ENCODE results near the gene ZNF304. TPM values are rescaled to one million over a fixed set of nuclear protein-coding genes. Genes with fewer than 3 reads are reported as not detected.

The ZNF304 gene
- total and polyA plus RNA-seq, 12 donors: 4.0 to 14.3 (median 11.1) TPM

DNA sequence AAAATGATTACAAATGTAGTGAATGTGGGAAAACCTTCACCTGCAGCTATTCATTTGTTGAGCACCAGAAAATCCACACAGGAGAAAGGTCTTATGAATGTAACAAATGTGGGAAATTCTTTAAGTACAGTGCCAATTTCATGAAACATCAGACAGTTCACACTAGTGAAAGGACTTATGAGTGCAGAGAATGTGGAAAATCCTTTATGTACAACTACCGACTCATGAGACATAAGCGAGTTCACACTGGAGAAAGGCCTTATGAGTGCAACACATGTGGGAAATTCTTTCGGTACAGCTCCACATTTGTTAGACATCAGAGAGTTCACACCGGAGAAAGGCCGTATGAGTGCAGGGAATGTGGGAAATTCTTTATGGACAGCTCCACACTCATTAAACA, 47.8 kb downstream of the ZNF304 start:
- no peaks in the 10 kb centered on the region for H3K27me3 ChIP-seq
- H3K9me3 ChIP-seq (replicated peaks in 1 of 3): peaks cover 0 to 4% (median 0%) of the 10 kb centered on the region in 3 donors
- 95 to 98% (median 97%) methylated on average over 5 of the region's 5 CpGs for WGBS, 4 donors
- no peak overlapping the region for H3K4me3 ChIP-seq
- intact Hi-C loops (cut with DNase I): no loop called here
- no peak for DNase-seq
- no peak overlapping the region for H3K27ac ChIP-seq
- no peaks in the 10 kb centered on the region for H3K4me1 ChIP-seq (replicated peaks in 1 of 2)
- no peak for TF ChIP-seq POLR2A (IDR thresholded peaks at IDR 0.05)
- TF ChIP-seq, protein P1, sequence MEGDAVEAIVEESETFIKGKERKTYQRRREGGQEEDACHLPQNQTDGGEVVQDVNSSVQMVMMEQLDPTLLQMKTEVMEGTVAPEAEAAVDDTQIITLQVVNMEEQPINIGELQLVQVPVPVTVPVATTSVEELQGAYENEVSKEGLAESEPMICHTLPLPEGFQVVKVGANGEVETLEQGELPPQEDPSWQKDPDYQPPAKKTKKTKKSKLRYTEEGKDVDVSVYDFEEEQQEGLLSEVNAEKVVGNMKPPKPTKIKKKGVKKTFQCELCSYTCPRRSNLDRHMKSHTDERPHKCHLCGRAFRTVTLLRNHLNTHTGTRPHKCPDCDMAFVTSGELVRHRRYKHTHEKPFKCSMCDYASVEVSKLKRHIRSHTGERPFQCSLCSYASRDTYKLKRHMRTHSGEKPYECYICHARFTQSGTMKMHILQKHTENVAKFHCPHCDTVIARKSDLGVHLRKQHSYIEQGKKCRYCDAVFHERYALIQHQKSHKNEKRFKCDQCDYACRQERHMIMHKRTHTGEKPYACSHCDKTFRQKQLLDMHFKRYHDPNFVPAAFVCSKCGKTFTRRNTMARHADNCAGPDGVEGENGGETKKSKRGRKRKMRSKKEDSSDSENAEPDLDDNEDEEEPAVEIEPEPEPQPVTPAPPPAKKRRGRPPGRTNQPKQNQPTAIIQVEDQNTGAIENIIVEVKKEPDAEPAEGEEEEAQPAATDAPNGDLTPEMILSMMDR (IDR thresholded peaks at IDR 0.05): no peak
- peaks cover 0 to 37% of the 10 kb centered on the region in 2 donors for H3K36me3 ChIP-seq (replicated peaks in 1 of 2)

- Histone ChIP-seq H3K27me3 (no peaks in the 10 kb centered on the region), H3K4me1 (replicated peaks in 1 of 2) (no peaks in the 10 kb centered on the region), H3K27ac (no peak overlapping the region), H3K4me3 (no peak overlapping the region), H3K9me3 (replicated peaks in 1 of 3) (peaks cover 0 to under 1% (median 0%) of the 10 kb centered on the region in 3 donors), H3K36me3 (replicated peaks in 1 of 2) (peaks cover 0 to 8% of the 10 kb centered on the region in 2 donors)
- 86 to 98% (median 95%) methylated on average over 2 to 9 of the region's 9 CpGs for WGBS, 4 donors
- intact Hi-C loops (cut with DNase I): no loop called here
- no peak for DNase-seq
- TF ChIP-seq, protein P1 (IDR thresholded peaks at IDR 0.05): no peak
- no peak for TF ChIP-seq POLR2A (IDR thresholded peaks at IDR 0.05)
These were observed 52.9 kb downstream of the ZNF304 start for GRCh38 chr19:57403737-57404563.

- TF ChIP-seq, protein P1 (IDR thresholded peaks at IDR 0.05): peak; percentile 42 to 62 (median 53)
- no peak for TF ChIP-seq POLR2A (IDR thresholded peaks at IDR 0.05)
- peak; percentile 46 to 82 (median 61) for DNase-seq
- 14 to 25% (median 20%) methylated on average over 2 to 8 of the region's 8 CpGs for WGBS, 4 donors
- Histone ChIP-seq H3K9me3 (replicated peaks in 1 of 3) (no peaks in the 10 kb centered on the region), H3K27ac (no peak overlapping the region), H3K4me3 (no peak overlapping the region), H3K36me3 (replicated peaks in 1 of 2) (no peaks in the 10 kb centered on the region), H3K27me3 (no peaks in the 10 kb centered on the region), H3K4me1 (replicated peaks in 1 of 2) (peaks cover 0 to 9% of the 10 kb centered on the region in 2 donors)
- intact Hi-C loops (cut with DNase I): no loop called here
These were observed 55.5 kb downstream of the ZNF304 start for GRCh38 chr19:57406516-57407123.

Other genes with a start within 250 kb of the ZNF304 start
- not detected for gene USP29, start 231.3 kb upstream of the ZNF304 start, total RNA-seq
- gene USP29, start 231.3 kb upstream of the ZNF304 start, polyA plus RNA-seq: not detected
- gene ZIM3, start 206.1 kb upstream of the ZNF304 start, total RNA-seq: not detected
- gene ZIM3, start 206.1 kb upstream of the ZNF304 start, polyA plus RNA-seq: not detected
- gene DUXA, start 183.8 kb upstream of the ZNF304 start, total RNA-seq: not detected
- gene DUXA, start 183.8 kb upstream of the ZNF304 start, polyA plus RNA-seq: not detected
- gene ZNF264, start 159.8 kb upstream of the ZNF304 start, total RNA-seq: 10 to 100 TPM; 11.8 to 78.1 (median 37.0) TPM
- gene ZNF264, start 159.8 kb upstream of the ZNF304 start, polyA plus RNA-seq: 1 to 10 TPM; 6.4 to 9.8 (median 7.9) TPM
- gene AURKC, start 120.2 kb upstream of the ZNF304 start, total RNA-seq: 1 to 10 TPM in 3 of 9 donors, under 1 TPM in 4, not detected in 2; 0.50 to 2.4 (median 0.90) TPM
- 1 to 10 TPM; 1.9 to 5.0 (median 2.1) TPM for gene AURKC, start 120.2 kb upstream of the ZNF304 start, polyA plus RNA-seq
- gene ZNF805, start 110.6 kb upstream of the ZNF304 start, total RNA-seq: 10 to 100 TPM; 11.7 to 29.7 (median 19.0) TPM
- 1 to 10 TPM in 2 of 3 donors, under 1 TPM in 1; 0.84 to 3.4 (median 1.5) TPM for gene ZNF805, start 110.6 kb upstream of the ZNF304 start, polyA plus RNA-seq
- 100 to 1,000 TPM in 1 of 9 donors, 10 to 100 TPM in 8; 36.6 to 107 (median 60.4) TPM for gene ZNF460, start 70.8 kb upstream of the ZNF304 start, total RNA-seq
- 1 to 10 TPM in 2 of 3 donors, under 1 TPM in 1; 0.54 to 9.3 (median 1.8) TPM for gene ZNF460, start 70.8 kb upstream of the ZNF304 start, polyA plus RNA-seq
- gene ZNF543, start 30.8 kb upstream of the ZNF304 start, total RNA-seq: 10 to 100 TPM in 5 of 9 donors, 1 to 10 TPM in 4; 7.2 to 17.8 (median 10.4) TPM
- gene ZNF543, start 30.8 kb upstream of the ZNF304 start, polyA plus RNA-seq: 1 to 10 TPM; 1.1 to 2.4 (median 1.9) TPM
- gene TRAPPC2B, start 12.3 kb downstream of the ZNF304 start, total RNA-seq: 10 to 100 TPM; 12.6 to 42.5 (median 21.6) TPM
- gene TRAPPC2B, start 12.3 kb downstream of the ZNF304 start, polyA plus RNA-seq: 10 to 100 TPM; 24.9 to 72.8 (median 40.5) TPM
- 1 to 10 TPM; 1.1 to 9.8 (median 4.5) TPM for gene ZNF547, start 12.3 kb downstream of the ZNF304 start, total RNA-seq
- gene ZNF547, start 12.3 kb downstream of the ZNF304 start, polyA plus RNA-seq: 10 to 100 TPM in 1 of 3 donors, 1 to 10 TPM in 2; 2.1 to 10.9 (median 5.3) TPM
- 10 to 100 TPM in 8 of 9 donors, 1 to 10 TPM in 1; 8.5 to 21.7 (median 17.3) TPM for gene ZNF548, start 38.6 kb downstream of the ZNF304 start, total RNA-seq
- gene ZNF548, start 38.6 kb downstream of the ZNF304 start, polyA plus RNA-seq: 10 to 100 TPM in 1 of 3 donors, 1 to 10 TPM in 2; 4.6 to 10.0 (median 8.1) TPM
- gene ZNF17, start 59.9 kb downstream of the ZNF304 start, total RNA-seq: 10 to 100 TPM in 5 of 9 donors, 1 to 10 TPM in 4; 3.6 to 16.5 (median 10.6) TPM
- 1 to 10 TPM; 2.8 to 5.5 (median 4.7) TPM for gene ZNF17, start 59.9 kb downstream of the ZNF304 start, polyA plus RNA-seq
- 10 to 100 TPM in 5 of 9 donors, 1 to 10 TPM in 4; 3.0 to 26.3 (median 12.3) TPM for gene ZNF749, start 84.1 kb downstream of the ZNF304 start, total RNA-seq
- 10 to 100 TPM in 1 of 3 donors, 1 to 10 TPM in 2; 2.3 to 13.1 (median 2.5) TPM for gene ZNF749, start 84.1 kb downstream of the ZNF304 start, polyA plus RNA-seq
- 1 to 10 TPM in 4 of 9 donors, under 1 TPM in 5; 0.26 to 3.0 (median 0.86) TPM for gene VN1R1, start 105.9 kb downstream of the ZNF304 start, total RNA-seq
- 1 to 10 TPM in 1 of 3 donors, under 1 TPM in 1, not detected in 1; 0.40 to 1.2 TPM for gene VN1R1, start 105.9 kb downstream of the ZNF304 start, polyA plus RNA-seq
- gene ZNF772, start 126.3 kb downstream of the ZNF304 start, total RNA-seq: 10 to 100 TPM; 14.9 to 27.9 (median 19.4) TPM
- gene ZNF772, start 126.3 kb downstream of the ZNF304 start, polyA plus RNA-seq: 1 to 10 TPM; 1.4 to 9.1 (median 2.9) TPM
- 10 to 100 TPM in 8 of 9 donors, 1 to 10 TPM in 1; 5.0 to 16.5 (median 14.0) TPM for gene ZNF419, start 136.5 kb downstream of the ZNF304 start, total RNA-seq
- gene ZNF419, start 136.5 kb downstream of the ZNF304 start, polyA plus RNA-seq: 10 to 100 TPM in 2 of 3 donors, 1 to 10 TPM in 1; 9.0 to 13.0 (median 12.9) TPM
- gene ZNF773, start 148.7 kb downstream of the ZNF304 start, total RNA-seq: 10 to 100 TPM in 8 of 9 donors, 1 to 10 TPM in 1; 9.0 to 21.9 (median 11.9) TPM
- 1 to 10 TPM; 3.1 to 9.1 (median 3.9) TPM for gene ZNF773, start 148.7 kb downstream of the ZNF304 start, polyA plus RNA-seq
- 1 to 10 TPM; 2.7 to 7.9 (median 5.9) TPM for gene ZNF549, start 176.1 kb downstream of the ZNF304 start, total RNA-seq
- 1 to 10 TPM; 2.8 to 5.1 (median 2.8) TPM for gene ZNF549, start 176.1 kb downstream of the ZNF304 start, polyA plus RNA-seq
- 10 to 100 TPM in 3 of 9 donors, 1 to 10 TPM in 6; 2.7 to 13.3 (median 7.1) TPM for gene ZNF550, start 208.6 kb downstream of the ZNF304 start, total RNA-seq
- gene ZNF550, start 208.6 kb downstream of the ZNF304 start, polyA plus RNA-seq: 1 to 10 TPM; 3.4 to 9.1 (median 4.5) TPM
- gene ZNF416, start 227.6 kb downstream of the ZNF304 start, total RNA-seq: 1 to 10 TPM; 2.1 to 7.9 (median 5.8) TPM
- 1 to 10 TPM; 1.9 to 5.3 (median 2.3) TPM for gene ZNF416, start 227.6 kb downstream of the ZNF304 start, polyA plus RNA-seq
- gene ZIK1, start 232.9 kb downstream of the ZNF304 start, total RNA-seq: 10 to 100 TPM in 1 of 9 donors, 1 to 10 TPM in 8; 2.8 to 10.5 (median 5.5) TPM
- gene ZIK1, start 232.9 kb downstream of the ZNF304 start, polyA plus RNA-seq: 1 to 10 TPM; 1.5 to 4.0 (median 1.9) TPM
- gene ZNF530, start 248.6 kb downstream of the ZNF304 start, total RNA-seq: 1 to 10 TPM; 1.2 to 5.5 (median 3.1) TPM
- gene ZNF530, start 248.6 kb downstream of the ZNF304 start, polyA plus RNA-seq: 1 to 10 TPM; 1.4 to 2.0 (median 1.9) TPM